GM21423 (cell line): Measurements from ENCODE around the gene KCTD21.

ENCODE experiments used
- ATAC-seq: cut with Tn5 transposase; IDR thresholded peaks from one replicate; pipeline ENCODE4 v1.9.1; 2021; ENCODE audit warnings: mild to moderate bottlenecking, moderate library complexity; ENCODE audit not compliant: unreplicated experiment

The KCTD21 gene

GRCh38 chr11:78147807-78148206 lies 40.6 kb downstream of the KCTD21 start:
- no peak for ATAC-seq

GRCh38 chr11:78145511-78146025 lies 42.9 kb downstream of the KCTD21 start:
- no peak for ATAC-seq

- no peak for ATAC-seq
Measured at GRCh38 chr11:78140392-78141077, 47.9 kb downstream of the KCTD21 start.

GRCh38 chr11:78139422-78140391 lies 48.7 kb downstream of the KCTD21 start, which contains the start of gene ALG8:
TSS of gene ALG8 (minus strand) at chr11:78139626. CDS start at chr11:78139588, 38 bp downstream.
- peak; percentile 87 for ATAC-seq

GRCh38 chr11:78138694-78139421 lies 49.6 kb downstream of the KCTD21 start:
- peak; percentile 23 for ATAC-seq

GRCh38 chr11:78138291-78138690 lies 50.1 kb downstream of the KCTD21 start:
- no peak for ATAC-seq

GRCh38 chr11:78132475-78132874 lies 56.0 kb downstream of the KCTD21 start:
- ATAC-seq = no peak

GRCh38 chr11:78131956-78132355 lies 56.5 kb downstream of the KCTD21 start:
- no peak for ATAC-seq

GRCh38 chr11:78127403-78127802 lies 61.0 kb downstream of the KCTD21 start:
- ATAC-seq = no peak
